OCI-LY1 (cell line): ENCODE results near the gene NKX1-1.
"Not testable (repeated sequence)": the region's sequence is repeated elsewhere in the genome, so short reads cannot be mapped to it uniquely, and the experiment has no call there.

Experiments
- EZH2 ChIP-seq: fragments of 200-600 bp; sonication (generic), shearing (Covaris generic); IDR thresholded peaks from 2 replicates; pipeline ENCODE4 v1.8.0; 2017; ENCODE audit warnings: borderline replicate concordance, mixed run types, mild to moderate bottlenecking, antibody characterized with exemption, low read length, moderate library complexity, mixed read lengths
- TF ChIP-seq, protein P1 (sequence below): fragments of 200-600 bp; sonication (generic), shearing (Covaris generic); IDR thresholded peaks from 2 replicates; pipeline ENCODE4 v1.5.1; 2017; ENCODE audit warnings: mild to moderate bottlenecking, antibody characterized with exemption, low read length, moderate library complexity, mixed read lengths

DNA sequence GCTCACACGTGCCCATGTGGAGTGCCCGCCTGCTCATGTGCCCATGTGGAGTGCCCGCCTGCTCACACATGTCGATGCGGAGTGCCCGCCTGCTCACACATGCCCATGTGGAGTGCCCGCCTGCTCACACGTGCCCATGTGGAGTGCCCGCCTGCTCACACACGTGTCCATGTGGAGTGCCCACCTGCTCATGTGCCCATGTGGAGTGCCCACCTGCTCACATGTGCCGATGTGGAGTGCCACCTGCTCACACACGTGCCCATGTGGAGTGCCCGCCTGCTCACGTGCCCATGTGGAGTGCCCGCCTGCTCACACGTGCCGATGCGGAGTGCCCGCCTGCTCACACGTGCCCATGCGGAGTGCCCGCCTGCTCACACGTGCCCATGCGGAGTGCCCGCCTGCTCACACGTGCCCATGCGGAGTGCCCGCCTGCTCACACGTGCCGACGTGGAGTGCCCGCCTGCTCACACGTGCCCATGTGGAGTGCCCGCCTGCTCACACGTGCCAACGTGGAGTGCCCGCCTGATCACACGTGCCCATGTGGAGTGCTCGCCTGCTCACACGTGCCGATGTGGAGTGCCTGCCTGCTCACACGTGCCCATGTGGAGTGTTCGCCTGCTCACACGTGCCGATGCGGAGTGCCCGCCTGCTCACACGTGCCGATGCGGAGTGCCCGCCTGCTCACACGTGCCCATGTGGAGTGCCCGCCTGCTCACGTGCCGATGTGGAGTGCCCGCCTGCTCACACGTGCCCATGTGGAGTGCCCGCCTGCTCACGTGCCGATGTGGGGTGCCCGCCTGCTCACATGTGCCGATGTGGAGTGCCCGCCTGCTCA is 11.5 kb downstream of the NKX1-1 start:
- TF ChIP-seq, protein P1, sequence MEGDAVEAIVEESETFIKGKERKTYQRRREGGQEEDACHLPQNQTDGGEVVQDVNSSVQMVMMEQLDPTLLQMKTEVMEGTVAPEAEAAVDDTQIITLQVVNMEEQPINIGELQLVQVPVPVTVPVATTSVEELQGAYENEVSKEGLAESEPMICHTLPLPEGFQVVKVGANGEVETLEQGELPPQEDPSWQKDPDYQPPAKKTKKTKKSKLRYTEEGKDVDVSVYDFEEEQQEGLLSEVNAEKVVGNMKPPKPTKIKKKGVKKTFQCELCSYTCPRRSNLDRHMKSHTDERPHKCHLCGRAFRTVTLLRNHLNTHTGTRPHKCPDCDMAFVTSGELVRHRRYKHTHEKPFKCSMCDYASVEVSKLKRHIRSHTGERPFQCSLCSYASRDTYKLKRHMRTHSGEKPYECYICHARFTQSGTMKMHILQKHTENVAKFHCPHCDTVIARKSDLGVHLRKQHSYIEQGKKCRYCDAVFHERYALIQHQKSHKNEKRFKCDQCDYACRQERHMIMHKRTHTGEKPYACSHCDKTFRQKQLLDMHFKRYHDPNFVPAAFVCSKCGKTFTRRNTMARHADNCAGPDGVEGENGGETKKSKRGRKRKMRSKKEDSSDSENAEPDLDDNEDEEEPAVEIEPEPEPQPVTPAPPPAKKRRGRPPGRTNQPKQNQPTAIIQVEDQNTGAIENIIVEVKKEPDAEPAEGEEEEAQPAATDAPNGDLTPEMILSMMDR = not testable (repeated sequence)
- TF ChIP-seq EZH2 = not testable (repeated sequence)
